NCI-H510A (cell line): ENCODE data around the gene LCE3B.

Experiments
- DNase-seq: peaks from one replicate; lab custom pipeline; 2025; lab: John Stamatoyannopoulos, UW

LCE3B gene

DNA sequence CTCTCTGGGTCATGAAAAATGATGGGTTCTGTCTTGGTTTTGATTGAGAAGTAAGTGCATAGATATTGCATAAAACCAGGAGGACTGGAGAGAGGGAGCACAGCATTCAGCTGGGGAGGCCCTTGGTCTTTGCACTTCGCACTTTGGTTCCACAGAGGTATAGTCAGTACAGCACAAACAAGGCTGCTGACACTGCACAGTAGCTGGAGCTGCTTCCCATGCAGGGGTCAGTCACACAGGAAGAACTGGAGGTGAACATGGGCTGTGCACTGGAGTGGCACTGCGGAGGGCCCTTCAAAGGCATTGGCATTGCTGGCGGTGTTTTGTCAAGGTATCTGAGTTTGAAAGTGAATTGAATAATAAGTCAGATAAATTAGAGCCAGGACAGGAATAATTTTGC lies 45.0 kb downstream of the LCE3B start:
- DNase-seq = no peak

- DNase-seq = no peak
These were observed 49.5 kb downstream of the LCE3B start, which contains the start of gene LCE2D for GRCh38 chr1:152663098-152663497. LCE2D (plus strand) TSS chr1:152663380; CDS start chr1:152664106, 726 bp downstream.
